SK-N-SH (cell line): ENCODE measurements around the gene ABCF3. TPM values are rescaled to one million over a fixed set of nuclear protein-coding genes. Genes with fewer than 3 reads are reported as not detected.

Experiments used
- CTCF ChIA-PET: fragments of 300-600, 350-600 bp; formaldehyde crosslinking; extraction: SDS; loops from one replicate; lab custom pipeline; 2021; lab: Yijun Ruan, JAX
- POLR2A ChIA-PET: fragments of 350-600 bp; sonication (Branson Sonifier 250); formaldehyde crosslinking; extraction: SDS; loops from one replicate; lab custom pipeline; 2020; ENCODE audit warnings: antibody characterized with exemption, inconsistent platforms; lab: Yijun Ruan, JAX
- DNase-seq: peaks from one replicate; pipeline ENCODE4 v3.0.0; 2012
- H2AFZ ChIP-seq: fragments of 200-600 bp; sonication (generic); 2 replicates; pipeline ENCODE4 v1.8.1; 2016; ENCODE audit warnings: antibody characterized with exemption, mild to moderate bottlenecking, low read depth
- H3F3A ChIP-seq: fragments of 200-600 bp; sonication (generic); replicated peaks from 2 replicates; pipeline ENCODE3; 2016; ENCODE audit warnings: antibody characterized with exemption, mild to moderate bottlenecking; ENCODE audit not compliant: insufficient read depth
- H3K27ac ChIP-seq, 2 experiments: fragments of 200-500 bp in 1 of 2; fragments of 200-600 bp in 1 of 2; sonication (Bioruptor generic) in 1 of 2; sonication (generic), shearing (Covaris generic) in 1 of 2; 2 replicates each; pipeline versions ENCODE4 v1.5.1 to v1.6.1; 2014 to 2016; ENCODE audit warnings: low read depth in 2 of 2, inconsistent platforms in 1 of 2, low read length in 1 of 2, mild to moderate bottlenecking in 1 of 2, mixed read lengths in 1 of 2
- H3K27me3 ChIP-seq: fragments of 200-600 bp; sonication (generic), shearing (Covaris generic); 2 replicates; pipeline ENCODE4 v1.6.1; 2016; ENCODE audit warnings: mixed run types; ENCODE audit not compliant: insufficient read depth
- H3K36me3 ChIP-seq, 2 experiments: fragments of 200-500 bp in 1 of 2; fragments of 200-600 bp in 1 of 2; sonication (Bioruptor generic) in 1 of 2; sonication (generic) in 1 of 2; replicated peaks in 1 of 2; 2 replicates each; pipeline versions ENCODE3 to v1.5.1; 2014 to 2016; ENCODE audit warnings: low read length in 1 of 2, mild to moderate bottlenecking in 1 of 2; ENCODE audit not compliant: insufficient read depth in 2 of 2, control insufficient read depth in 1 of 2
- H3K4me1 ChIP-seq, 2 experiments: fragments of 200-500 bp in 1 of 2; fragments of 200-600 bp in 1 of 2; sonication (Bioruptor generic) in 1 of 2; sonication (generic), shearing (Covaris generic) in 1 of 2; 2 replicates each; pipeline versions ENCODE4 v1.5.1 to v1.6.1; 2014 to 2016; ENCODE audit warnings: low read depth in 1 of 2, low read length in 1 of 2, mixed run types in 1 of 2; ENCODE audit not compliant: insufficient read depth in 2 of 2, control insufficient read depth in 1 of 2
- H3K4me2 ChIP-seq: fragments of 200-600 bp; sonication (generic), shearing (Covaris generic); 2 replicates; pipeline ENCODE4 v1.6.1; 2017; ENCODE audit warnings: mixed run types
- H3K4me3 ChIP-seq, 2 experiments: fragments of 200-500 bp in 1 of 2; fragments of 200-600 bp in 1 of 2; sonication (Bioruptor generic) in 1 of 2; sonication (generic), shearing (Covaris generic) in 1 of 2; 2 replicates each; pipeline versions ENCODE4 v1.5.1 to v1.8.1; 2014 to 2016; ENCODE audit warnings: low read depth in 2 of 2, inconsistent platforms in 1 of 2, low read length in 1 of 2, mild to moderate bottlenecking in 1 of 2, mixed read lengths in 1 of 2, moderate library complexity in 1 of 2
- H3K79me2 ChIP-seq: fragments of 200-600 bp; sonication (generic); 2 replicates; pipeline ENCODE4 v1.8.1; 2017; ENCODE audit warnings: mild to moderate bottlenecking; ENCODE audit not compliant: insufficient read depth
- H3K9ac ChIP-seq: fragments of 200-600 bp; sonication (generic); 2 replicates; pipeline ENCODE4 v1.6.1; 2017; ENCODE audit warnings: mixed run types
- H3K9me2 ChIP-seq: fragments of 200-600 bp; sonication (generic); 2 replicates; pipeline ENCODE4 v1.6.1; 2017; ENCODE audit warnings: mixed run types
- H3K9me3 ChIP-seq: fragments of 200-600 bp; sonication (generic); 2 replicates; pipeline ENCODE4 v1.6.1; 2017; ENCODE audit warnings: mixed run types, mild to moderate bottlenecking, moderate library complexity
- H4K20me1 ChIP-seq: fragments of 200-600 bp; sonication (generic); 2 replicates; pipeline ENCODE4 v1.6.1; 2017; ENCODE audit warnings: mild to moderate bottlenecking, mixed run types; ENCODE audit not compliant: insufficient read depth
- FOSL2 ChIP-seq: IDR thresholded peaks from 2 replicates; pipeline ENCODE4 v1.4.0; 2012; ENCODE audit warnings: low read depth, mild to moderate bottlenecking, moderate library complexity, borderline replicate concordance
- FOXJ3 ChIP-seq: sonication (generic); formaldehyde crosslinking; IDR thresholded peaks from 2 replicates; pipeline ENCODE4 v1.5.1; 2020; ENCODE audit warnings: mild to moderate bottlenecking, missing genetic modification reagents
- IRF3 ChIP-seq: fragments of 150-350 bp; IDR thresholded peaks from 2 replicates; pipeline ENCODE4 v1.6.1; 2016; ENCODE audit warnings: mild to moderate bottlenecking, low read depth, low read length
- REST ChIP-seq: IDR thresholded peaks from 2 replicates; pipeline ENCODE4 v1.6.1; 2012; ENCODE audit warnings: mild to moderate bottlenecking, low read depth, low read length, moderate library complexity
- SMC3 ChIP-seq: IDR thresholded peaks from 2 replicates; pipeline ENCODE4 v1.6.1; 2012; ENCODE audit warnings: low read depth, low read length, improper control_type of control experiment
- TEAD4 ChIP-seq: IDR thresholded peaks from 2 replicates; pipeline ENCODE4 v1.4.0; 2012; ENCODE audit warnings: mild to moderate bottlenecking, borderline replicate concordance; ENCODE audit not compliant: insufficient read depth
- USF2 ChIP-seq: fragments of 150-350 bp; IDR thresholded peaks from 2 replicates; pipeline ENCODE4 v1.6.1; 2017; ENCODE audit warnings: antibody characterized with exemption, low read length, low read depth, borderline replicate concordance
- WGBS: methylation state at CpG from one replicate; pipeline ENCODE4 v1.1.6; 2017; ENCODE audit warnings: low lambda C conversion rate; 5-methylcytosine and 5-hydroxymethylcytosine counted together
- polyA plus RNA-seq, 3 experiments: library from polyadenylated mRNA; depleted of rRNA; stranded (reverse); fragments of >200 nt; gene quantifications; 2 replicates each; pipeline ENCODE4 v1.2.3, GENCODE V29; 2012

The ABCF3 gene
- polyA plus RNA-seq, 1 of the 3 experiments (the other 2 are of a cell fraction) = 55.6 TPM

GRCh38 chr3:184178521-184179138, 7.4 kb upstream of the ABCF3 start:
- Histone ChIP-seq H2AFZ (no peak overlapping the region), H3K9me2 (no peaks in the 10 kb centered on the region), H3K9me3 (no peaks in the 10 kb centered on the region), H3K27me3 (no peaks in the 10 kb centered on the region), H4K20me1 (peaks cover 28% of the 10 kb centered on the region), H3K27ac (no peak overlapping the region), H3K4me2 (peak overlapping the region; percentile 89), H3K4me1 (peaks cover 26 to 28% of the 10 kb centered on the region in 2 experiments), H3K79me2 (peaks cover 56% of the 10 kb centered on the region), H3F3A (peaks cover 39% of the 10 kb centered on the region), H3K4me3 (no peak overlapping the region), H3K36me3 (peaks cover 60 to 63% of the 10 kb centered on the region in 2 experiments), H3K9ac (no peak overlapping the region; the same call in 1 of the 2 replicates)
- DNase-seq = no peak
- WGBS = 97% methylated on average over 13 of the region's 13 CpGs
- CTCF ChIA-PET = interaction anchor here (0.6 to 7.0 kb wide), 4 partner anchors 49 to 1422 kb away, joined by 3 to 30 read pairs (median 6); partner anchors contain the start of gene EEF1AKMT4
- TF ChIP-seq REST = no peak
- TF ChIP-seq FOXJ3 (CRISPR knock-in tag) = no peak
- no peak for TF ChIP-seq TEAD4
- TF ChIP-seq IRF3 = no peak
- no peak for TF ChIP-seq SMC3
- POLR2A ChIA-PET = no interaction called here

GRCh38 chr3:184180165-184180564, 5.8 kb upstream of the ABCF3 start:
- Histone ChIP-seq H3K36me3 (peaks cover 64 to 68% of the 10 kb centered on the region in 2 experiments), H3F3A (peaks cover 47% of the 10 kb centered on the region), H3K4me3 (no peak overlapping the region), H2AFZ (no peak overlapping the region), H4K20me1 (peaks cover 24% of the 10 kb centered on the region), H3K9ac (no peak overlapping the region), H3K79me2 (peaks cover 50% of the 10 kb centered on the region), H3K4me2 (peak overlapping the region; percentile 21; the same call in 1 of the 2 replicates), H3K9me3 (no peaks in the 10 kb centered on the region), H3K27ac (no peak overlapping the region), H3K9me2 (no peaks in the 10 kb centered on the region), H3K4me1 (peaks cover 24% of the 10 kb centered on the region in 2 experiments), H3K27me3 (no peaks in the 10 kb centered on the region)
- ChIA-PET POLR2A (no interaction called here), CTCF (interaction anchor here (1.2 to 1.6 kb wide), 4 partner anchors 35 to 285 kb away, joined by 3 to 8 read pairs (median 5); partner anchors contain the start of gene EEF1AKMT4)
- WGBS = 88% methylated on average over 6 of the region's 6 CpGs
- no peak for DNase-seq
- TF ChIP-seq FOSL2 (0 out of 2 replicates have a peak, but pooled peaks have one; percentile 14), USF2 (no peak)
